SK-N-SH treated with all-trans-retinoic acid at 6 μM for 48 hours (cell line): ENCODE measurements around the gene CACNA1B.

Experiments
- ARNTL ChIP-seq: fragments of 450-650 bp; formaldehyde crosslinking; IDR thresholded peaks from 2 replicates; pipeline ENCODE4 v1.5.0; 2020; ENCODE audit warnings: low read depth, mild to moderate bottlenecking, moderate library complexity, borderline replicate concordance
- TSHZ2 ChIP-seq: fragments of 250-450 bp; sonication (Bioruptor Pico); IDR thresholded peaks from 2 replicates; pipeline ENCODE4 v1.5.0; 2020; ENCODE audit warnings: mild to moderate bottlenecking, moderate library complexity
- TF ChIP-seq, protein P1 (sequence below): fragments of 250-450 bp; sonication (Bioruptor Pico); IDR thresholded peaks from 2 replicates; pipeline ENCODE4 v1.8.0; 2020; ENCODE audit warnings: mild to moderate bottlenecking, moderate library complexity, borderline replicate concordance

GRCh38 chr9:137963525-137963924, 85.9 kb downstream of the CACNA1B start:
- TF ChIP-seq TSHZ2 (no peak), ARNTL (CRISPR knock-in tag) (no peak)
- TF ChIP-seq, protein P1, sequence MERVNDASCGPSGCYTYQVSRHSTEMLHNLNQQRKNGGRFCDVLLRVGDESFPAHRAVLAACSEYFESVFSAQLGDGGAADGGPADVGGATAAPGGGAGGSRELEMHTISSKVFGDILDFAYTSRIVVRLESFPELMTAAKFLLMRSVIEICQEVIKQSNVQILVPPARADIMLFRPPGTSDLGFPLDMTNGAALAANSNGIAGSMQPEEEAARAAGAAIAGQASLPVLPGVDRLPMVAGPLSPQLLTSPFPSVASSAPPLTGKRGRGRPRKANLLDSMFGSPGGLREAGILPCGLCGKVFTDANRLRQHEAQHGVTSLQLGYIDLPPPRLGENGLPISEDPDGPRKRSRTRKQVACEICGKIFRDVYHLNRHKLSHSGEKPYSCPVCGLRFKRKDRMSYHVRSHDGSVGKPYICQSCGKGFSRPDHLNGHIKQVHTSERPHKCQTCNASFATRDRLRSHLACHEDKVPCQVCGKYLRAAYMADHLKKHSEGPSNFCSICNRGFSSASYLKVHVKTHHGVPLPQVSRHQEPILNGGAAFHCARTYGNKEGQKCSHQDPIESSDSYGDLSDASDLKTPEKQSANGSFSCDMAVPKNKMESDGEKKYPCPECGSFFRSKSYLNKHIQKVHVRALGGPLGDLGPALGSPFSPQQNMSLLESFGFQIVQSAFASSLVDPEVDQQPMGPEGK (CRISPR knock-in tag) = no peak
